HG02885 (cell line): Measurements from ENCODE around the gene IKZF3.
"Not testable (repeated sequence)": the region's sequence is repeated elsewhere in the genome, so short reads cannot be mapped to it uniquely, and the experiment has no call there.

Experiments
- ATAC-seq: cut with Tn5 transposase; IDR thresholded peaks from one replicate; pipeline ENCODE4 v1.9.1; 2021; ENCODE audit warnings: mild to moderate bottlenecking; ENCODE audit not compliant: unreplicated experiment, poor library complexity

Gene IKZF3

DNA sequence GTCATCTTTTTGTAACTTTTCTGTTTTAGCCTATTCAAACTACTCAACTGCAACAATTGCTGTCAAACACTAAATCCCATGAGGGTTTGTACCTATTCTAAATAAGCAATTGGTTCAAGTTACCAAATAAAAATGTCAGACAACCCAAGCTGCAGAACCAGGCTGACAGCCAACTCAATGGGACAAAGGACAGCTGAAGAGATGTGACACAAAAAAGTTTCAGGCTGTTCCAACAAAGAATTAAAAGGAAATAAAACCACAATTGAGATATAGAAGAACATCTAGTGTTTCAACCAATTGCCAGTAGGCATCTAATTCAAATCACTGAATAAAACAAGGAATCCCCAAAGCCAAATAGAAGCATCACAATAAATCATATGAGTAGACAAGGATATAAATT, 77.1 kb downstream of the IKZF3 start:
- ATAC-seq: no peak

- ATAC-seq: no peak
Measured at GRCh38 chr17:39782980-39783379, 81.1 kb downstream of the IKZF3 start.

- ATAC-seq: no peak
Measured at GRCh38 chr17:39782481-39782880, 81.6 kb downstream of the IKZF3 start.

- ATAC-seq: no peak
Measured at GRCh38 chr17:39781861-39782213, 82.3 kb downstream of the IKZF3 start.

DNA sequence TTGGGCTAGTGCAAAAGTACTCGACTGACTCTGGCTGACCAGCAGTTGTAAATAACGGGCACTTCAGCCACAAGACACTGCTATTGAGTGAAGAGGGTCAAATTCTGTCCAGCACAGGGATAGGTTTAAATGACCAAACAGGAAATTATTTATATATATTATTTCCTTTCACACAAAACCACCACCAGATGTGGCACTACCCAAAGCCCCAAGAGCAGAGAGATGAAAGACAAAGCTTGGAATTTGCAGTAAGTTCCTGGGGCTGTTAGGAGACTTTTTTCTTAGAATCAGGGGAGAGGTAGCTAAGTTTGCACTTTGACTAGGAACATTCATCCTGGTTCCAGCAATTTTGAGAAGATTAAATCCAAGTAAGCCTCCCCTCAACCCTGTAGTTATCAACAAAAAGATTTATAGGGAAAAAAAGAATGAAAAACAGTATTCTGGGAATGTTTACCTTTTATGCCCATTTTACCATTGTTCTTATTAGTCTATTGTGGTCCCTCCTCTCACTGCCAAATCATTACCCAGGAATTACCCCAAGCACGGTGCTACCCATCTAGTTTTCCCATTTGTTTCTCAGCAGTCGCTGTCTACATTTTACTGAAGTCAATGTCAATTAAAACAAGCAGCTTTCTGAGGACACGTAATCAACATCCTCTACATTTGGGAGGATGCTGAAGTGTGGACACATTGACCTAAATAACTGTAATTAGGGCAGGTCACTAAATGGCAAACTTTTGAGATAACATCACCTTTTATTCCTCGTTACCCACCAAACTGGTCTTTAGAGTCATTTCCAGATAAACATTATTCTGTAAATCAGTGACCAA, 82.9 kb downstream of the IKZF3 start:
- ATAC-seq: no peak

- peak; percentile 53 for ATAC-seq
Measured at GRCh38 chr17:39777534-39778365, 86.4 kb downstream of the IKZF3 start.

DNA sequence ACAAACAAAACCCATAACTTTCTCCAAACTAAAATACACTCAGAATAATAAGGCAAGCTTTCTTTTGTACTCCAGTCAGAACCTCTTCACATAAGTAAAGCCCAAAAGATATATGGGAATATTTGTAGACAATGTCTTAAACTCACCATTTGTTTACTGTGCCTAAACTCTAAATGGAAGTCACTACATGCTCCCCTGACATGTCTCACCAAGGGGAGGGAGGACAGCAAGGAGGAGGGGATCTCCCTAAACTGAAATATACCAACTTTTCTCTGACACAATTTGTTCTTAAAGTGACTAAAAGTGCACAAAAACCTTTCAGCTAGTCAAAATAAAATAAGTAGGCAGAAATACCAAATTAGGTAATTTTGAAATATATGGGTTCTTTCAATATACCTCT, 87.9 kb downstream of the IKZF3 start:
- no peak for ATAC-seq

DNA sequence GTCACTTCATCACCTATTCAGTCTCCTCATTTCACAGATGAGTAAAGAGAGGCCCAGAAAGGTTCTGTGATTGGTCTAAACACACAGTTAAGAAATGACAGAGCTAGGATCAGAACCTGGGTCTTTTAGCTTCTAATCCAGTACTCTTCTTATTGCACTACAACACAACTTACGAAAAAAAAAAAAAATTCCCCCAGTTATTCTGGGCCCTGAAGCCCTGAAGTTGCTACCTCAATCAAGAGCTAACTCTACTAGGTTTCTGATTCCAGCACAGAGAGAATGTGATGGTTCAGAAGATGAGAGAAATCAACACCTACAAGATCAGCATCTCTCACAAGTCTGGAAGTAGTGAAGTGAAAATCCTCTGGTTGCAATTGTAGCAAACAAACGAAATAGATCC, 89.1 kb downstream of the IKZF3 start:
- ATAC-seq: no peak

DNA sequence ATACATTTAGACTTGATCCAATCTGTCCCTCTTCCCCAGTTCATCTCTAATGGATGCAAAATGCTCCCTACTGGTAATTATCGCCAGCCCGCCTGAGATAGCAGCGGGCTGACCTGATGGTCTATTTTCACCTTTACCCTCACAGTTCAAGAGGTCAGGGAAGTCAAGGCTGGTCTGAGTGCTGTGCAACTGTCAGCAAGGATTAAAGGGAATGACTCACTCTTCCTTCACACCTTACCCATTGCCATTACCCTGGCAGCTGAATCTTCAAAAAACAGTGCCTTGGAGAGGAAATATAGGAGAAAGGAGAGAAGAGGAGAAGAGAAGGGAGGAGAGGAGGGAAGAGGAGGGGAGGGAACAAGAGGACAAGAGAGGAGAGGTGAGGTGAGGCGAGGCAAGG, 90.1 kb downstream of the IKZF3 start:
- no peak for ATAC-seq

DNA sequence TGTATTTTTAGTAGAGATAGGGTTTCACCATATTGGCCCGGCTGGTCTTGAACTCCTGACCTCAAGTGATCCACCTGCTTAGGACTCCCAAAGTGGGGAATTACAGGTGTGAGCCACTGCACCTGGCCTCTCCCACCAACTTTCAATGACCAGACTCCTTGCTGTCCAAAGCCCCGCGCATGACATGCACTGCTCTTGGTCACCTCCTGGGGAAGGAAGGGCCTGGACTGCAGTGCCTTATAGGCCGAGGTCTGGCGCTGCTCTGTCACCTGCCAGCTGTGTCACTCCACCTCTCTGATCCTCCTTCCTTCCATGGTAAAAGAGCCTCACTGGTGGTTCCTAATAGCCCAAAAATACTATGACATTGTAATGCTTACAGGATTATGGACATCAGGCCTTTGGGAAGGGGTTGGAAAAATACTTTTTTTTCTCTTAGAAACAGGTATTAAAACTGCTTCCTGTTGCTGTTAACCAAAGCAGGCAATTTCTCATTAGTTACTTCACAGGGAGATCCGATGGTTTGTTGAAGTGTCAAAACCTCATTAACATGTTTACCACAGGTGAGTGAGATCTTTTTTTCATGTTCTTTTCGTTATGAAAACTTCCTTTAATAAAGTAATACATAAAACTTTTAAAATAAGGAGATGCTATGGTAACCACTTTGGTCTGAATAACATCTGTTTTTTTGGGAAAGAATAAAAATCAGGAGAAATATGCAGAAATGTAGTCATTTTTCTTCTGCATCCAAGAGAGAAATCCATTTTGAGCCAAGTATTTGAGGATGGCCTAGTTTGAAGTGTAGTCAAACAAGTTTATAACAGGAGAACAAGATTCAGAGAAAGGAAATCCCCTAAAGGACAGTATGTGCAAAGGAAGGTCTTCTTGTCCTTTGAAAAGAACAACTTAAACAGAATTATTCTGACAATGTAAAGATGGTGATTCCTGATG, 90.9 kb downstream of the IKZF3 start:
- ATAC-seq: no peak

GRCh38 chr17:39772415-39772814, 91.7 kb downstream of the IKZF3 start:
- no peak for ATAC-seq

DNA sequence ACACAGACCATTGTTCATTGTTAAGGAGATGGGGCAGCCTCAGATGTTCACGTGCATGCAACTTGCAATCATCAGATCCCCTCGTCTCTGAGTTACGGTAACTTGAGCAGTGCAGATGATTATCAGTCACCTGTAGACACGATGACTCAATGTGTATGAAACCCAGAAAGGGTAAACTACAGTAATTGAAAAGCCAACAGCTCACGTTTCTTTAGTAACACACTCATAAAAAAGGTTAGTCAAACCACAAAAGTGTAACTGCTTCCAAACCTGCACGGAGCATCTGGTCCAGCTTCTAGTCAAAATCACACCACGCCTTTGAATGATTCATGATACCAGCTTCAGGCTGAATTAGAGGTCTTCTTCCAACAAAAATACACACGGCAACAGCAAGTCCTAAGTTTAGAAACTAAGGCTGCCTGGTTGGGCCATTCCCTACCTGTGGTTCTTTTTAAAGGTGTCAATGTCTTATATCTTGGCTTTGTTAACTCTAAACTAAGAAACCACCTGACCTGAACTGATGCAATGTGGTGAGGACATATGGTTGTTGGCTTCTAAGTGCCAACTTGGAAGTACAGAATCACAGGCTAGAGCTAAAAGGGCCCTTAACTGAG, 94.0 kb downstream of the IKZF3 start:
- ATAC-seq: peak; percentile 56

DNA sequence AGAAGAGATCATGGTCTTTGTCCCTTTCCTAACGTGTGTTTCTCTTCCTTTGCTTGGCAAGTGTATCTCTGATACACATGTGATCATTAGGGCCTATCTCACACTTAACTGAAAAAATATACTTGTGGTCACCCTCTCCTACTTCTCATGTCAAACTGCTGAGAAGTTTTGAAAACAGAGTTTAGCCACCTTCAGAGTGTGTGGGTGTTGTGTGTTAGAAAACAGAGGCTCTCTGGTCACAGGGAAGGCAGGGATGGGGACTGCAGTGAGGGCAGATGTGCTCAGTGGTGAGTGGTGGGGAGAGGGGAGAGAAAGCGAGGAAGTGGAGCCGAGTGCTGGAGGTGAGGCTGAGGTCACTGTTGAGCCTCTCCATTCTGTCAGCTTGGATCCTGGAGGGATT, 97.0 kb downstream of the IKZF3 start:
- ATAC-seq: peak; percentile 40

DNA sequence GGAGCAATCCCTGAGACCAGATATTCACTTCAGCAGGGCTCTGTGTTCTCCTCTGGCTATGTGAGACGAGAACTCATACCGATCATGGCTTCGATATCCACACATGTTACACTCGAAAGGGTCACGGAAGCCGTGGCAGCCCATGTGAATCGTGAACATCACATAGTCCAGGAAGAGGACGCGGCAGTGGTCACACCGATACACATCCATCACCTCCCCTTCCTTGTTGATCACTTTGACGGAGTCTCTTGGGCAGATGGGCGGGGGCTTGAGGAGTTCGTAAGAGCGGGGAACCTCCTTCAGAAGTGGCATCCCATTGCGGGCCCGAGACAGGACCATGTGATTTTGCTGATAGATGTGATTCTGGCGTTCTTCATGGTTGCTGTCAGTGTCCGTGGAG, 98.3 kb downstream of the IKZF3 start:
- ATAC-seq: no peak

- ATAC-seq: no peak
Measured at GRCh38 chr17:39765175-39765574, 98.9 kb downstream of the IKZF3 start.

DNA sequence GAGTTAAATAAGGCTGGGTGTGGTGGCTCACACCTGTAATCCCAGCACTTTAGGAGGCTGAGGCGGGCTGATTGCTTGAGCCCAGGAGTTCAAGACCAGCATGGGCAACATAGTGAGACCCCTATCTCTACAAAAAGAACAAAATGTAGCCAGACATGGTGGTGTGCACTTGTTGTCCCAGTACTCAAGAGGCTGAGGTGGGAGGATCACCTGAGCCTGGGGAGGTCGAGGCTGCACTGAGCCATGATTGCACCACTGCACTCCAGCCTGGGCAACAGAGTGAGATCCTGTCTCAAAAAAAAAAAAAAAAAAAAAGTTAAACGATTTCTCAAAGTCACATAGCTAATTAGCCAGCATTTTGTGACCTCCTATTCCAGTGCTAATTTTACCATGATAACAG, 99.9 kb downstream of the IKZF3 start:
- not testable (repeated sequence) for ATAC-seq

GRCh38 chr17:39763051-39763820, 100.9 kb downstream of the IKZF3 start:
- ATAC-seq: no peak

DNA sequence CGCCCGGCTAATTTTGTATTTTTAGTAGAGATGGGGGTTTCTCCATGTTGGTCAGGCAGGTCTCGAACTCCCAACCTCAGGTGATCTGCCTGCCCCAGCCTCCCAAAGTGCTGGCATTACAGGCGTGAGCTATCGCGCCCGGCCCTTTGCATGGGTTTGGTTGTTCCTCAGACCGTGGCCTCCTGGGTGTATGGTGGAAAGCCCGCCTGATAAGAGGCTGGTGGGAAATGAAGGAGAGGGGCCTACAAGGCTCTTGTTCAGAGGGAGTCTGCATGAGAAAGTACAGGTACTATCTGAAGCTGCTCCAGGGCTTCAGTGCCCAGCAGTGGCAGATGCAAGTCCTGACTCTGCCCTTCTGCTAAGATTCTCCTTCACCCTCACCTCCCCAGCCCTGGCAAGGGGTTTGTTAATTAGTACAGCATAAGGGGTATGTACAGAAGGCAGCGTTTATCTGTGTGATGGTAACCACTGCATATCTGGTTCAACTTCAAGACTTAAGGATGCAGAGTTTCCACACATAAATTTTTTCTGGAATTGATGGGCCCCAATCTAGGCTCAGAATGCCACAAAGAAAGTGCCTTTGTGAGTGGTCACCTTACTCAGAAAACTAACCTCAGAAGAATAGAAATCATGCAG, 102.1 kb downstream of the IKZF3 start:
- ATAC-seq: no peak

DNA sequence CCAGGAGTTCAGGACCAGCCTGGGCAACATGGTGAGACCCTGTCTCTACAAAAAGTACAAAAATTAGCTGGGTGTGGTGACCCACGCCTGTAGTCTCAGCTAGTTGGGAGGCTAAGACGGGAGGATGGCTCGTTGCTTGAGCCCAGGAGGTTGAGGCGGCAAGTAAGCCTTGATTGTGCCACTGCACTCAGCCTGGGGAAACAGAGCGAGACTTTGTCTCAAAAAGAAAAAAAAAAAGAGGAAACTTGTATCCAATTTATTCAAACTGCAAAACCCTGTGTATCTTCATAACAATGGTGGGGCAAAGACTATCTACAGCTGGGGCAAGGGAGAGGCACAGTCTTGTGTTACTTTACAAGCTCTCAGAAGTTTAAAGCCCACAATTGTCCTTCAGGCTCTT, 104.9 kb downstream of the IKZF3 start:
- no peak for ATAC-seq
